AG09309 (cell line): ENCODE results near the gene C1orf185.
"Not testable (repeated sequence)": the region's sequence is repeated elsewhere in the genome, so short reads cannot be mapped to it uniquely, and the experiment has no call there.

Source experiments
- DNase-seq: peaks from one replicate; pipeline ENCODE4 v3.0.0-alpha.2; 2010; ENCODE audit warnings: low read depth
- H3K4me3 ChIP-seq: 2 replicates; pipeline ENCODE4 v1.5.1; 2011; ENCODE audit warnings: mild to moderate bottlenecking, low read depth, low read length, moderate library complexity; ENCODE audit not compliant: control insufficient read depth
- TF ChIP-seq, protein P1 (sequence below): IDR thresholded peaks from 2 replicates; pipeline ENCODE4 v1.5.1; 2011; ENCODE audit warnings: mild to moderate bottlenecking, low read depth, low read length, inconsistent platforms; ENCODE audit not compliant: insufficient read depth, control insufficient read depth; ENCODE audit errors: missing control alignments

The C1orf185 gene

DNA sequence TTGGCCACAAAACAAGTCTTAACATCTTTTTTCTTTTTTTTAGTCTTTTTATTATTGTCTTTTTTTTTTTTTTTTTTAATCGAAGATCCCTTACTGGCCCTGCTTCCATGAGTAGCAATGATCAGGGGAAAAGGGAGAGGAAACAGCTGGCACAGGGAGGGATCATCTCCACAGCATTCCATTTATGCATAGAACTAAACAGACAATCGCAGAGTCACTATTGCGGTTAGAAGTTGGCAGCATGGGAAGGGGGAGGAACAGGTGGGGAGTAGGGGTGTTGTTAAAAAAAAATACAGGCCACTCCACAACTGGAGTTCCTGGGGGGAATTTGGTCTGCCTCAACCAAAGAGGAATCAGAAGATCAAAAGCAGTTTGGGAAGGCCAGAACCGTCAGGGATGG lies 55.4 kb downstream of the C1orf185 start:
- no peak for DNase-seq
- no peak overlapping the region for H3K4me3 ChIP-seq
- TF ChIP-seq, protein P1, sequence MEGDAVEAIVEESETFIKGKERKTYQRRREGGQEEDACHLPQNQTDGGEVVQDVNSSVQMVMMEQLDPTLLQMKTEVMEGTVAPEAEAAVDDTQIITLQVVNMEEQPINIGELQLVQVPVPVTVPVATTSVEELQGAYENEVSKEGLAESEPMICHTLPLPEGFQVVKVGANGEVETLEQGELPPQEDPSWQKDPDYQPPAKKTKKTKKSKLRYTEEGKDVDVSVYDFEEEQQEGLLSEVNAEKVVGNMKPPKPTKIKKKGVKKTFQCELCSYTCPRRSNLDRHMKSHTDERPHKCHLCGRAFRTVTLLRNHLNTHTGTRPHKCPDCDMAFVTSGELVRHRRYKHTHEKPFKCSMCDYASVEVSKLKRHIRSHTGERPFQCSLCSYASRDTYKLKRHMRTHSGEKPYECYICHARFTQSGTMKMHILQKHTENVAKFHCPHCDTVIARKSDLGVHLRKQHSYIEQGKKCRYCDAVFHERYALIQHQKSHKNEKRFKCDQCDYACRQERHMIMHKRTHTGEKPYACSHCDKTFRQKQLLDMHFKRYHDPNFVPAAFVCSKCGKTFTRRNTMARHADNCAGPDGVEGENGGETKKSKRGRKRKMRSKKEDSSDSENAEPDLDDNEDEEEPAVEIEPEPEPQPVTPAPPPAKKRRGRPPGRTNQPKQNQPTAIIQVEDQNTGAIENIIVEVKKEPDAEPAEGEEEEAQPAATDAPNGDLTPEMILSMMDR, result no peak

DNA sequence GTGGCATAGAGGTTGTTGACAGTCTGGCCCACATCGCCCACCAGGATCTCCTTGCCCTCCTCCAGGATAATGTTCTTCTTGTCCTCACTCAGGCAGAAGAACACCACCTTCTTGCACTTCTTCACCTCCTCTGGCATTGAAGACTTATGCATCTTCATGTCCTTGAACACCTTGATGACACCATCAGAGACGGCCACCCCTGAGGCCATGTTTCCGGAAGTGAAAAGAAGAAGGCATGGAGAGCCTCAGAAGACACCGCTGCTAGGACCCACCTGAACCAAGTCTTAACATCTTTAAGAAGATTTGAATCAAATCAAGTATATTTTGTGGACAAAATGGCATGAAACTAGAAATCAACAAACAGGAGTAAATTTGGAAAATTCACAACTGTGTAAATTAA lies 56.2 kb downstream of the C1orf185 start:
- TF ChIP-seq, protein P1, result no peak
- H3K4me3 ChIP-seq, result no peak overlapping the region
- DNase-seq, result no peak

DNA sequence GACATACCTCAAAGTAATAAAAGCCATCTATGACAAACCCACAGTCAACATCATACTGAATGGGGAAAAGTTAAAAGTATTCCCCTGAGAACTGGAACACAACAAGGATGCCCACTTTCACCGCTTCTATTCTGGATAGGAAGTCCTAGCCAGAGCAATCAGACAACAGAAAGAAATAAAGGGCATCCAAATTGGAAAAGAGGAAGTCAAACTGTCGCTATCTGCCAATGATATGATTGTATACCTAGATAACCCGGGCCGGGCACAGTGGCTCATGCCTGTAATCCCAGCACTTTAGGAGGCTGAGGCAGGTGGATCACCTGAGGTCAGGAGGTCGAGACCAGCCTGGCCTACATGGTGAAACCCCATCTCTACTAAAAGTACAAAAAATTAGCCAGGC lies 60.5 kb downstream of the C1orf185 start:
- DNase-seq, H3K4me3 ChIP-seq: not testable (repeated sequence)

DNA sequence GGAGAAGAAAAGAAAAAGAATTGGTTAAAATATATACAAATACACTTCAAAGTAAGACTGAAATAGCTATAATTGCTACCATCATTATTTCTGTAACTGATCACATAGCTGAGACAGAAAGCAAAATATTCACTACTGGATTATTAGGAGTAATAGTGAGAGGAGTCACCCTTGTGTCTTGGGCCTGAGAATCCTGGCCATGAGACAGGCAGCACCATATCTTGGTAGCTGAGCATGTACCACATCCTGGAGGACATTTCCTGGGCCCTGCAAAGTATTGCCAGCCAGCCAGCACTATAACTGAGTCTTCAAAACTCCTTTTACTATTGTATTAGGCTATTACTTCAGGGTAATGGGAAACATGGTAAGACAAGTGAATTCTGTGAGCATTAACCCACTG lies 63.5 kb downstream of the C1orf185 start:
- TF ChIP-seq, protein P1, result no peak
- H3K4me3 ChIP-seq, result no peak overlapping the region
- no peak for DNase-seq

DNA sequence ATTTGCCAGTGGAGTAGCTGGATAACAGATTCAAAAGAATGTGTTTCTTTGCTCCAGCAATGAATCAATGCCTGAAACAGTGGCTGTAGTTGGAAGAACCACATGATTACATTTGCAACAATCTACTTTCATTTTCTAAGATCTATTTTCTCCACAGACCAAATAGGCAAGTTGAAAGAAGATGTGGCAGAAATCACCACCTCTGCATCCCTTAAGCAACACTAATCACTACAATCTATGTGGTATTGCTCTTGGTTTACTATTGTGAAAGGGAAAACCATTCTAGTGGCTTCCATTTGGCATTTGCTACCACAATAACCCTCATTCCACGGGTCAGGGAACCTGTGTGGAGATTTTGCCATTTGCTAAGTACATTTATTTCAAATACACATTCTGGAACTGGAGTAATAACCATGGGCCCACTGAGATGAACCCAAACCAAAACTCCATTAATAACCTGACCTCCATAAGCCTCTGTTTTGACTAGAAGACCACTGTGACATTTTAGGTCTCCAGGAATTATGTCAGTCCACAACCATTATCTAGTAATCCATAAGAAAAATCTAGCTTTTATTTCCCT lies 66.3 kb downstream of the C1orf185 start:
- TF ChIP-seq, protein P1, result no peak
- no peak overlapping the region for H3K4me3 ChIP-seq
- DNase-seq, result no peak

DNA sequence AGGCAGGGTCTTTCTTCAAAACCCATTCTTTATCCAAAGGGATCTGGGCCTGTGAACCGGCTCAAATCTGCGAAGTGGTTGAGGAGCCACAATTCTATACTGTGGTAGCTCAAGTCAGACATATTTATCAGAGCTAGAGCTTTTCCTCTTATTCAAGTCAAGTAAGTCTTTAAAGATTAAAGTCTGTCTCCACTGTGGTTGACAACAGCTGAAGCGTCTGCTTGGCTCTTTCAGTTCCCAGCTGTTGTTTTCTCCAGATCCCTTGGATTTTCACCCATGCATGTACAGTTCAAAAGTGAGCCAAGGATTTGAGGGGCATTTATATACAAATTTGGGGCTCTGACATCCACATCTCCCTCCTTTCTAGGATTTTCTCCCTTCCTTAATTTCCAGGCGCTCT lies 66.9 kb downstream of the C1orf185 start:
- no peak for DNase-seq
- no peak overlapping the region for H3K4me3 ChIP-seq
- TF ChIP-seq, protein P1, result no peak

DNA sequence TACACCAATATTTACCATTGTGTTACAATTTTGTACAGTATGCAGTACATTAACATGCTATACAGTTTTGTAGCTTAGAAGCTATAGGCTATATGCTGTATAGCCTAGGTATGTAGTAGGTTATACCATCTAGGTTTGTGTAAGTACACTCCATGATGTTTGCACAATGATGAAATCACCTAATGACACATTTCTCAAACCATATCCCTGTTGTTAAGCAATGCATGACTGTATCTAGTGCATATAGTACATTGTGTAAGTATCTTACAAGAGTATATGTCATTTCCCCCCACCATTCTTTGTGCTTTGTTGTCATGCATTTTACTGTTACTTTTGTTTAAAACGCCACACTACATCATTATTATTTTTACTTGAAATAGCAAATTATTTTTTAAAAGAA lies 68.3 kb downstream of the C1orf185 start:
- TF ChIP-seq, protein P1, result no peak
- H3K4me3 ChIP-seq, result no peak overlapping the region
- no peak for DNase-seq
